ENCODE results near the gene MT2A.

MT2A gene

DNA sequence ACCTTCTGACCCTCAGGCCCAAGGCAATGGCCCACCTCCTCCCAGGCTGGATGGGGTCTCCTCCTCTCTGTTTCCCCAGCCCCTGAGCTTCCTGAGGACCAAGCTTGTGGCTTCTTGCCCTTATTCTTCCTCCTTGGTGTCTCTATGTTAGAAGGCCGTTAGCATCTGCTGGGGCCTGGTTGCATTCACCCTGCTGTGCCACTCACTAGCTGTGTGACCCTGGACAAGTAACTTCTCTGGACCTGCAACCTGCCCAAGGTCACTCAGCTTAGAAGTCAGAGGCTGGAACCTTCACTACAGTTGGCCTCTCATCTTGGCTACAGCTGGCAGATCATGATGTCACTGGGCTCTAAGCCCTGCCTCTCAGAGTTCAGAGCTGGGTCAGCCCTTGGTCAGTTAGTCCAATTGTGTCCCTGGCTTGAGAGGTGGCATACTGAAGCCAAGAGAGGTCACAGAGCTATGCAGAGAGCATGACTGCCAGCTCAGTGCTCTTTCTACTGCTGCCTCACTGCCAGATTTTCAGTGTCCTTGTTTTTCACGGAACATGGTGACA lies 3.0 kb downstream of the MT2A start:
- H3K79me2 ChIP-seq (ENCODE audit: insufficient read depth, low read length): no peaks in the 10 kb centered on the region
- no peak overlapping the region for H3K9ac ChIP-seq (ENCODE audit: low read length)
- no peaks in the 10 kb centered on the region for H3K27me3 ChIP-seq (ENCODE audit: low read length)
- H3K9me3 ChIP-seq (ENCODE audit: insufficient read depth, low read length): no peaks in the 10 kb centered on the region
- H3F3A ChIP-seq (ENCODE audit: insufficient read depth): no peaks in the 10 kb centered on the region
- H4K20me1 ChIP-seq (ENCODE audit: low read depth, low read length): no peaks in the 10 kb centered on the region
- no peak overlapping the region for H3K27ac ChIP-seq (ENCODE audit: low read depth, low read length)
- H3K4me2 ChIP-seq (ENCODE audit: low read depth, low read length, poor library complexity, severe bottlenecking): no peak overlapping the region
- no peaks in the 10 kb centered on the region for H3K9me2 ChIP-seq (replicated peaks; ENCODE audit: insufficient read depth, low read length)
- H3K36me3 ChIP-seq (ENCODE audit: low read length): no peaks in the 10 kb centered on the region
- TF ChIP-seq, protein P1, sequence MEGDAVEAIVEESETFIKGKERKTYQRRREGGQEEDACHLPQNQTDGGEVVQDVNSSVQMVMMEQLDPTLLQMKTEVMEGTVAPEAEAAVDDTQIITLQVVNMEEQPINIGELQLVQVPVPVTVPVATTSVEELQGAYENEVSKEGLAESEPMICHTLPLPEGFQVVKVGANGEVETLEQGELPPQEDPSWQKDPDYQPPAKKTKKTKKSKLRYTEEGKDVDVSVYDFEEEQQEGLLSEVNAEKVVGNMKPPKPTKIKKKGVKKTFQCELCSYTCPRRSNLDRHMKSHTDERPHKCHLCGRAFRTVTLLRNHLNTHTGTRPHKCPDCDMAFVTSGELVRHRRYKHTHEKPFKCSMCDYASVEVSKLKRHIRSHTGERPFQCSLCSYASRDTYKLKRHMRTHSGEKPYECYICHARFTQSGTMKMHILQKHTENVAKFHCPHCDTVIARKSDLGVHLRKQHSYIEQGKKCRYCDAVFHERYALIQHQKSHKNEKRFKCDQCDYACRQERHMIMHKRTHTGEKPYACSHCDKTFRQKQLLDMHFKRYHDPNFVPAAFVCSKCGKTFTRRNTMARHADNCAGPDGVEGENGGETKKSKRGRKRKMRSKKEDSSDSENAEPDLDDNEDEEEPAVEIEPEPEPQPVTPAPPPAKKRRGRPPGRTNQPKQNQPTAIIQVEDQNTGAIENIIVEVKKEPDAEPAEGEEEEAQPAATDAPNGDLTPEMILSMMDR (IDR thresholded peaks at IDR 0.05; ENCODE audit: insufficient read depth, low read length, poor library complexity, severe bottlenecking): no peak
- no peak for TF ChIP-seq EZH2phosphoT487 (conservative IDR thresholded peaks at IDR 0.05; ENCODE audit: low read length)
- no peak overlapping the region for H3K4me3 ChIP-seq (ENCODE audit: insufficient read depth, low read length, poor library complexity, severe bottlenecking)
- no peak overlapping the region for H2AFZ ChIP-seq (ENCODE audit: low read depth, low read length, severe bottlenecking)

DNA sequence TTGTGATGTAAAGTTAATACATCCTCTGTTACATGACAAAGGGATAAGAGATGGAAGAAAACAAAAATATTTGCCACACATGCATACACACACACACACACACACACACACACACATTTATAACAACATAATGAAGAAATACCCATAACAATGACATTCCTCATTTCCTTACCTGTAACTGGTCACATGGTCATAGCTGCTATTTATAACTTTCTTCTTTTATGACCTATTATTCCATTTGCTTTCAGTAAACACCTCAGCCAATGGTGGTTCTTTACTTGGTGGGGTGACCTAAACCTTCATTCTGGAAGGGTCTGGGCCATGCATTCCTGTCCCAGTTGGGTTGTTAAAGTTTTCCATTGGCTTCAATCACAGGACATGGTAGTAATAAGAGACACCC lies 5.3 kb downstream of the MT2A start:
- Histone ChIP-seq H3K27ac (ENCODE audit: low read depth, low read length) (no peak overlapping the region), H3K9me2 (replicated peaks; ENCODE audit: insufficient read depth, low read length) (no peaks in the 10 kb centered on the region), H3K4me3 (ENCODE audit: insufficient read depth, low read length, poor library complexity, severe bottlenecking) (no peak overlapping the region), H3F3A (ENCODE audit: insufficient read depth) (no peaks in the 10 kb centered on the region), H3K27me3 (ENCODE audit: low read length) (no peaks in the 10 kb centered on the region; the same call in 1 of the 2 replicates), H2AFZ (ENCODE audit: low read depth, low read length, severe bottlenecking) (no peak overlapping the region), H3K79me2 (ENCODE audit: insufficient read depth, low read length) (no peaks in the 10 kb centered on the region), H3K36me3 (ENCODE audit: low read length) (no peaks in the 10 kb centered on the region), H3K9ac (ENCODE audit: low read length) (no peak overlapping the region), H4K20me1 (ENCODE audit: low read depth, low read length) (no peaks in the 10 kb centered on the region), H3K9me3 (ENCODE audit: insufficient read depth, low read length) (no peaks in the 10 kb centered on the region), H3K4me2 (ENCODE audit: low read depth, low read length, poor library complexity, severe bottlenecking) (no peak overlapping the region)
- TF ChIP-seq EZH2phosphoT487 (conservative IDR thresholded peaks at IDR 0.05; ENCODE audit: low read length): no peak
- TF ChIP-seq, protein P1 (IDR thresholded peaks at IDR 0.05; ENCODE audit: insufficient read depth, low read length, poor library complexity, severe bottlenecking): no peak

DNA sequence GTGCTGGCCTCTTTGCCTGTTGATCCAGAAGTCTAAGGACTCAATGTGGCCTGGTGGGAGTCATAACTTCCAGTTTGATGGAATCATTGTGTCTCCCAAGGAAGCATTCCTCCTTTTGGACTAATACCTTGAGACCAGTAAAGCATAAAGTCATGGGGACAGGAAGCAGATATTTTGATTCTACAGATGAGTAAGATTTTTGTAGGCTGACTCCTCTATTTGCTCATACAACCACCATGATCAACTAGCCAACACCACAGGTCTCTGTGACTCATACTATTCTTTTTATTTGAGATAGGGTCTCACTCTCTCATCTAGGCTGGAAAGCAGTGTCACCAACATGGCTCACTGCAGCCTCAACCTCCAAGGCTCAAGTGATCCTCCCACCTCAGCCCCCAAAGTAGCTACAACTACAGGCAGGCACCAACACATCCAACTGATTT lies 6.2 kb downstream of the MT2A start:
- Histone ChIP-seq H3K79me2 (ENCODE audit: insufficient read depth, low read length) (no peaks in the 10 kb centered on the region), H3K9ac (ENCODE audit: low read length) (no peak overlapping the region), H4K20me1 (ENCODE audit: low read depth, low read length) (no peaks in the 10 kb centered on the region), H3K9me2 (replicated peaks; ENCODE audit: insufficient read depth, low read length) (no peaks in the 10 kb centered on the region), H3F3A (ENCODE audit: insufficient read depth) (no peaks in the 10 kb centered on the region), H3K27me3 (ENCODE audit: low read length) (no peaks in the 10 kb centered on the region; the same call in 1 of the 2 replicates), H3K9me3 (ENCODE audit: insufficient read depth, low read length) (no peaks in the 10 kb centered on the region), H3K27ac (ENCODE audit: low read depth, low read length) (no peak overlapping the region), H3K36me3 (ENCODE audit: low read length) (no peaks in the 10 kb centered on the region), H2AFZ (ENCODE audit: low read depth, low read length, severe bottlenecking) (no peak overlapping the region), H3K4me3 (ENCODE audit: insufficient read depth, low read length, poor library complexity, severe bottlenecking) (no peak overlapping the region), H3K4me2 (ENCODE audit: low read depth, low read length, poor library complexity, severe bottlenecking) (no peak overlapping the region)
- no peak for TF ChIP-seq EZH2phosphoT487 (conservative IDR thresholded peaks at IDR 0.05; ENCODE audit: low read length)
- TF ChIP-seq, protein P1 (IDR thresholded peaks at IDR 0.05; ENCODE audit: insufficient read depth, low read length, poor library complexity, severe bottlenecking): no peak

All from SU-DHL-6 (cell line).